ENCODE results near the gene DTX4. TPM values are rescaled to one million over a fixed set of nuclear protein-coding genes. Genes with fewer than 3 reads are reported as not detected.

DTX4 gene
- total and polyA plus RNA-seq, 2 experiments from 2014 or later = 15.4 to 27.5 TPM

- Histone ChIP-seq H3K79me2 (peaks cover 47% of the 10 kb centered on the region), H3K27me3 (no peaks in the 10 kb centered on the region), H3K27ac (peak overlapping the region; percentile 72), H3K4me1 (ENCODE audit: insufficient read depth) (peaks cover 41% of the 10 kb centered on the region), H3K36me3 (replicated peaks; ENCODE audit: insufficient read depth, low read depth) (no peaks in the 10 kb centered on the region), H3K9me3 (ENCODE audit: low read depth) (no peaks in the 10 kb centered on the region), H4K20me1 (ENCODE audit: insufficient read depth, poor library complexity, severe bottlenecking) (no peaks in the 10 kb centered on the region), H3K4me2 (peak overlapping the region; percentile 3), H3K4me3 (no peak overlapping the region), H3K9me2 (replicated peaks; ENCODE audit: insufficient read depth) (no peaks in the 10 kb centered on the region), H2AFZ (no peak overlapping the region)
- TF ChIP-seq CTCF (IDR thresholded peaks at IDR 0.05; ENCODE audit: poor library complexity) (no peak), EZH2 (IDR thresholded peaks at IDR 0.05; ENCODE audit: borderline replicate concordance) (no peak), EZH2phosphoT487 (IDR thresholded peaks at IDR 0.05; ENCODE audit: low read depth, severe bottlenecking, unreplicated experiment) (no peak)
- DNase-seq (ENCODE audit: low spot score) = peak; percentile 49
- 83% methylated on average over 6 of the region's 6 CpGs for WGBS (ENCODE audit: low lambda C conversion rate, missing lambda C conversion rate)
Observed at GRCh38 chr11:59187587-59187986, 15.7 kb downstream of the DTX4 start.

GRCh38 chr11:59188954-59189353 lies 17.0 kb downstream of the DTX4 start:
- DNase-seq (ENCODE audit: low spot score) = no peak
- H4K20me1 ChIP-seq (ENCODE audit: insufficient read depth, poor library complexity, severe bottlenecking) = no peaks in the 10 kb centered on the region
- 75% methylated on average over 4 of the region's 4 CpGs for WGBS (ENCODE audit: low lambda C conversion rate, missing lambda C conversion rate)
- H3K27ac ChIP-seq = no peak overlapping the region
- no peak overlapping the region for H3K4me3 ChIP-seq
- no peak for TF ChIP-seq CTCF (IDR thresholded peaks at IDR 0.05; ENCODE audit: poor library complexity)
- TF ChIP-seq EZH2phosphoT487 (IDR thresholded peaks at IDR 0.05; ENCODE audit: low read depth, severe bottlenecking, unreplicated experiment) = no peak
- TF ChIP-seq EZH2 (IDR thresholded peaks at IDR 0.05; ENCODE audit: borderline replicate concordance) = no peak
- H3K79me2 ChIP-seq = peaks cover 33% of the 10 kb centered on the region
- peaks cover 35% of the 10 kb centered on the region for H3K4me1 ChIP-seq (ENCODE audit: insufficient read depth)
- H2AFZ ChIP-seq = no peak overlapping the region
- no peak overlapping the region for H3K4me2 ChIP-seq
- no peaks in the 10 kb centered on the region for H3K36me3 ChIP-seq (replicated peaks; ENCODE audit: insufficient read depth, low read depth)
- no peaks in the 10 kb centered on the region for H3K9me2 ChIP-seq (replicated peaks; ENCODE audit: insufficient read depth)
- no peaks in the 10 kb centered on the region for H3K27me3 ChIP-seq
- H3K9me3 ChIP-seq (ENCODE audit: low read depth) = no peaks in the 10 kb centered on the region

DNA sequence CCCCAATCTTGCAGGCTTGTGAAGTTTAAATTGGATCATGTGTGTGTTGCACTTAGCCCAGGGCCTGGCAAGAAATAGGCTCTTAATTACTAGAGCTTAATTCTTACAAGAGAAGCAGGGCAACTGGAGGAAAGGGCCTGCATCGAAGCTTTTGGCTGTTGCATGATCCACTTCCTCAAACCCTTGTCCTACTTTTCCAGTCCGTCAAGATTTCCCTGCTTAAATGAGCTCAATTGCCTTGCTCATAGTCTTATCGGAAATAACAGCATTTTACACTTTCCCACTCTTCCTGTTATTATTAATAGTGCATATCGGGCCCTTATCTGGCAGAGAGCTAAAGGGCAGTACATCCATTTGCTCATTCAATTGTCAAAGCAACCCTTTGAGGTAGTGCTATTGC lies 18.1 kb downstream of the DTX4 start:
- H2AFZ ChIP-seq = no peak overlapping the region
- H3K9me3 ChIP-seq (ENCODE audit: low read depth) = no peaks in the 10 kb centered on the region
- 77% methylated on average over 4 of the region's 4 CpGs for WGBS (ENCODE audit: low lambda C conversion rate, missing lambda C conversion rate)
- H3K27me3 ChIP-seq = no peaks in the 10 kb centered on the region
- no peak for TF ChIP-seq EZH2 (IDR thresholded peaks at IDR 0.05; ENCODE audit: borderline replicate concordance)
- TF ChIP-seq EZH2phosphoT487 (IDR thresholded peaks at IDR 0.05; ENCODE audit: low read depth, severe bottlenecking, unreplicated experiment) = no peak
- H3K4me3 ChIP-seq = no peak overlapping the region
- no peaks in the 10 kb centered on the region for H4K20me1 ChIP-seq (ENCODE audit: insufficient read depth, poor library complexity, severe bottlenecking)
- peaks cover 24% of the 10 kb centered on the region for H3K4me1 ChIP-seq (ENCODE audit: insufficient read depth)
- peaks cover 23% of the 10 kb centered on the region for H3K79me2 ChIP-seq
- no peaks in the 10 kb centered on the region for H3K9me2 ChIP-seq (replicated peaks; ENCODE audit: insufficient read depth)
- DNase-seq (ENCODE audit: low spot score) = no peak
- H3K36me3 ChIP-seq (replicated peaks; ENCODE audit: insufficient read depth, low read depth) = no peaks in the 10 kb centered on the region
- no peak overlapping the region for H3K27ac ChIP-seq
- no peak overlapping the region for H3K4me2 ChIP-seq

- H2AFZ ChIP-seq = no peak overlapping the region
- H3K4me2 ChIP-seq = no peak overlapping the region
- no peak overlapping the region for H3K27ac ChIP-seq
- H3K36me3 ChIP-seq (replicated peaks; ENCODE audit: insufficient read depth, low read depth) = no peaks in the 10 kb centered on the region
- H3K9me3 ChIP-seq (ENCODE audit: low read depth) = no peaks in the 10 kb centered on the region
- H3K4me1 ChIP-seq (ENCODE audit: insufficient read depth) = peaks cover 15% of the 10 kb centered on the region
- TF ChIP-seq CTCF (IDR thresholded peaks at IDR 0.05; ENCODE audit: poor library complexity) = no peak
- TF ChIP-seq EZH2phosphoT487 (IDR thresholded peaks at IDR 0.05; ENCODE audit: low read depth, severe bottlenecking, unreplicated experiment) = no peak
- TF ChIP-seq EZH2 (IDR thresholded peaks at IDR 0.05; ENCODE audit: borderline replicate concordance) = no peak
- H3K79me2 ChIP-seq = peaks cover 23% of the 10 kb centered on the region
- no peaks in the 10 kb centered on the region for H3K9me2 ChIP-seq (replicated peaks; ENCODE audit: insufficient read depth)
- peak; percentile 27 for DNase-seq (ENCODE audit: low spot score)
- H3K27me3 ChIP-seq = no peaks in the 10 kb centered on the region
- 84% methylated on average over 4 of the region's 4 CpGs for WGBS (ENCODE audit: low lambda C conversion rate, missing lambda C conversion rate)
- H4K20me1 ChIP-seq (ENCODE audit: insufficient read depth, poor library complexity, severe bottlenecking) = no peaks in the 10 kb centered on the region
- H3K4me3 ChIP-seq = no peak overlapping the region
Observed at GRCh38 chr11:59191095-59191494, 19.2 kb downstream of the DTX4 start.
